Spleen (tissue), 11 donors: Measurements from ENCODE around the gene CXXC5. TPM values are rescaled to one million over a fixed set of nuclear protein-coding genes. Genes with fewer than 3 reads are reported as not detected.
A peak's percentile ranks its signal among the peaks of the same experiment; 100 is the strongest.

ENCODE experiments used
- DNase-seq: peaks from one replicate; pipeline ENCODE4 v3.0.0-alpha.2; 2020
- H3K27ac ChIP-seq, 8 donors: fragments of 200-600 bp; sonication (generic) in 7 of 8; 1 replicate in 4 of 8; 2 replicates in 4 of 8; pipeline versions ENCODE4 v1.5.0 to v1.8.0; 2016 to 2021; ENCODE audit warnings: inconsistent platforms in 4 of 8, mild to moderate bottlenecking in 4 of 8, moderate library complexity in 1 of 8
- H3K27me3 ChIP-seq, 7 donors: fragments of 200-600 bp; sonication (generic) in 6 of 7; replicated peaks in 1 of 7; 1 replicate in 4 of 7; 2 replicates in 3 of 7; pipeline versions ENCODE4 v1.5.0 to v1.8.0; 2016 to 2021; ENCODE audit warnings: inconsistent platforms in 3 of 7, mild to moderate bottlenecking in 1 of 7
- H3K36me3 ChIP-seq, 6 donors: fragments of 200-600 bp; sonication (generic) in 5 of 6; 1 replicate in 4 of 6; 2 replicates in 2 of 6; pipeline versions ENCODE4 v1.5.0 to v1.8.0; 2016 to 2021; ENCODE audit warnings: inconsistent platforms in 2 of 6
- H3K4me1 ChIP-seq, 6 donors: fragments of 200-600 bp; sonication (generic) in 5 of 6; 1 replicate in 3 of 6; 2 replicates in 3 of 6; pipeline versions ENCODE4 v1.5.0 to v1.8.0; 2016 to 2021; ENCODE audit warnings: inconsistent platforms in 3 of 6
- H3K4me3 ChIP-seq, 8 donors: fragments of 200-600 bp; sonication (generic) in 7 of 8; 1 replicate in 4 of 8; 2 replicates in 4 of 8; pipeline versions ENCODE4 v1.5.0 to v1.8.0; 2016 to 2021; ENCODE audit warnings: inconsistent platforms in 4 of 8, mild to moderate bottlenecking in 4 of 8, moderate library complexity in 2 of 8
- H3K9me3 ChIP-seq, 8 donors: fragments of 200-600 bp; sonication (generic) in 7 of 8; 1 replicate in 4 of 8; 2 replicates in 4 of 8; pipeline versions ENCODE4 v1.5.0 to v1.8.0; 2016 to 2021; ENCODE audit warnings: inconsistent platforms in 4 of 8
- CTCF ChIP-seq, 11 experiments: fragments of 200-600 bp in 7 of 11; fragments of 450-650 bp in 4 of 11; sonication (generic) in 4 of 11; IDR thresholded peaks in 8 of 11; conservative IDR thresholded peaks in 3 of 11; 1 replicate in 7 of 11; 2 replicates in 4 of 11; pipeline versions ENCODE4 v1.4.0 to v1.8.0; 2016 to 2021; ENCODE audit warnings: antibody characterized with exemption in 11 of 11, inconsistent platforms in 4 of 11, mild to moderate bottlenecking in 1 of 11
- POLR2A ChIP-seq, 3 donors: fragments of 450-650 bp; IDR thresholded peaks; one replicate each; pipeline ENCODE4 v1.5.1; 2017; ENCODE audit warnings: antibody characterized with exemption in 3 of 3, mild to moderate bottlenecking in 1 of 3
- POLR2AphosphoS5 ChIP-seq, 3 donors: sonication (generic); formaldehyde crosslinking; IDR thresholded peaks; one replicate each; pipeline ENCODE4 v1.5.1; 2017; ENCODE audit warnings: antibody characterized with exemption in 3 of 3
- WGBS, 5 donors: extraction: QIAGEN DNeasy Blood & Tissue Kit in 3 of 5; methylation state at CpG; one replicate each; pipeline versions ENCODE4 v1.1.5 to v1.1.7; 2013 to 2018; 5-methylcytosine and 5-hydroxymethylcytosine counted together
- intact Hi-C: fragments of 100-400 bp; cut with DNase I; formaldehyde crosslinking; loops from one replicate; pipeline ENCODE4 v1.15.0; 2023; ENCODE audit warnings: low total_unique reads
- polyA plus RNA-seq, 3 donors: library from polyadenylated mRNA; stranded (reverse); fragments of 200-250 nt; gene quantifications; one replicate each; pipeline ENCODE4 v1.2.1, GENCODE V29; 2013
- total RNA-seq, 7 donors: library from RNA; depleted of rRNA in 3 of 7; stranded (reverse); fragments of >200 nt in 3 of 7; fragmentation: NEBNext Ultra II Directional in 4 of 7; extraction: Animal tissue kit (Norgen Biotek cat#: 25700) in 4 of 7; gene quantifications; one replicate each; pipeline versions ENCODE4 v1.1.0 to v1.2.1, GENCODE V29; 2016 to 2021
- donor health status: healthy with polysubstance abuse.
- donor health status: DM: no; HTN: no; CAD: no; lungs with moderate emphysema.
- donor health status: DM: no; HTN: no; CAD: no.
- donor health status: Bipolar disorder and iron deficiency.
- donor health status: healthy.
- donor health status: DM: no; HTN: no; CAD: no.
- donor health status: DM: yes; HTN: yes; CAD: no.

Gene CXXC5
- total and polyA plus RNA-seq, 10 donors = 46.4 to 69.5 (median 62.0) TPM

- Histone ChIP-seq H3K36me3 (no peaks in the 10 kb centered on the region), H3K27ac (no peak overlapping the region), H3K4me1 (peaks cover 26 to 64% (median 44%) of the 10 kb centered on the region in 6 donors), H3K4me3 (no peak overlapping the region), H3K9me3 (no peaks in the 10 kb centered on the region), H3K27me3 (peaks cover 0 to 31% (median 4%) of the 10 kb centered on the region in 7 donors)
- TF ChIP-seq CTCF (IDR thresholded peaks at IDR 0.05 in 8 of 11, conservative IDR thresholded peaks at IDR 0.05 in 3 of 11) (no peak), POLR2A (IDR thresholded peaks at IDR 0.05) (no peak), POLR2AphosphoS5 (IDR thresholded peaks at IDR 0.05) (no peak)
- WGBS, 5 donors = 80 to 86% (median 84%) methylated on average over 3 of the region's 3 CpGs
- no peak for DNase-seq
- intact Hi-C loops = no loop called here
These were observed 54.4 kb downstream of the CXXC5 start for GRCh38 chr5:139702548-139702947.

- no peak for DNase-seq
- intact Hi-C loops = no loop called here
- Histone ChIP-seq H3K36me3 (no peaks in the 10 kb centered on the region), H3K27ac (no peak overlapping the region), H3K27me3 (peaks cover 0 to 27% (median 0%) of the 10 kb centered on the region in 7 donors), H3K4me1 (peaks cover 22 to 66% (median 46%) of the 10 kb centered on the region in 6 donors), H3K9me3 (no peaks in the 10 kb centered on the region), H3K4me3 (no peak overlapping the region)
- whole genome bisulfite sequencing, 5 donors = 89 to 96% (median 91%) methylated on average over 4 of the region's 4 CpGs
- TF ChIP-seq CTCF (IDR thresholded peaks at IDR 0.05 in 8 of 11, conservative IDR thresholded peaks at IDR 0.05 in 3 of 11) (no peak), POLR2A (IDR thresholded peaks at IDR 0.05) (no peak), POLR2AphosphoS5 (IDR thresholded peaks at IDR 0.05) (no peak)
These were observed 56.6 kb downstream of the CXXC5 start for GRCh38 chr5:139704748-139705147.

- 65 to 71% (median 68%) methylated on average over 2 to 3 of the region's 3 CpGs for WGBS, 5 donors
- DNase-seq = no peak
- Histone ChIP-seq H3K36me3 (no peaks in the 10 kb centered on the region), H3K4me3 (no peak overlapping the region), H3K4me1 (peaks cover 26 to 70% (median 50%) of the 10 kb centered on the region in 6 donors), H3K27me3 (peaks cover 0 to 32% (median 0%) of the 10 kb centered on the region in 7 donors), H3K9me3 (no peaks in the 10 kb centered on the region), H3K27ac (no peak overlapping the region)
- intact Hi-C loops = no loop called here
- TF ChIP-seq POLR2AphosphoS5 (IDR thresholded peaks at IDR 0.05) = no peak
- no peak for TF ChIP-seq POLR2A (IDR thresholded peaks at IDR 0.05)
- TF ChIP-seq CTCF (IDR thresholded peaks at IDR 0.05 in 8 of 11, conservative IDR thresholded peaks at IDR 0.05 in 3 of 11) = no peak
These were observed 57.0 kb downstream of the CXXC5 start for GRCh38 chr5:139705191-139705590.

GRCh38 chr5:139705655-139706587 is 57.8 kb downstream of the CXXC5 start:
- TF ChIP-seq POLR2AphosphoS5 (IDR thresholded peaks at IDR 0.05) (peak in 1 of 3 donors; percentile 22), POLR2A (IDR thresholded peaks at IDR 0.05) (no peak)
- Histone ChIP-seq H3K27ac (peak overlapping the region in 5 of 8 donors; percentile 0 to 36 (median 30)), H3K36me3 (no peaks in the 10 kb centered on the region), H3K27me3 (peaks cover 0 to 38% (median 0%) of the 10 kb centered on the region in 7 donors), H3K9me3 (no peaks in the 10 kb centered on the region), H3K4me1 (peaks cover 30 to 72% (median 54%) of the 10 kb centered on the region in 6 donors), H3K4me3 (no peak overlapping the region)
- 36 to 52% (median 45%) methylated on average over 9 to 10 of the region's 10 CpGs for WGBS, 5 donors
- DNase-seq = no peak
- intact Hi-C loops = no loop called here
